Stomach (tissue), 9 donors: Measurements from ENCODE around the gene OSBPL1A. TPM values are rescaled to one million over a fixed set of nuclear protein-coding genes. Genes with fewer than 3 reads are reported as not detected.
A peak's percentile ranks its signal among the peaks of the same experiment; 100 is the strongest.

Experiments
- DNase-seq, 2 donors: peaks; one replicate each; pipeline versions ENCODE4 v3.0.0 to v3.0.0-alpha.2; 2013 to 2019
- H3K27ac ChIP-seq, 5 donors: fragments of 200-600 bp in 4 of 5; sonication (generic) in 4 of 5; one replicate each; pipeline ENCODE4 v1.5.1; 2013 to 2019; ENCODE audit warnings: mild to moderate bottlenecking in 1 of 5, moderate library complexity in 1 of 5
- H3K27me3 ChIP-seq, 3 donors: fragments of 200-600 bp; sonication (generic); one replicate each; pipeline ENCODE4 v1.5.1; 2017 to 2019; ENCODE audit warnings: mixed run types in 1 of 3
- H3K36me3 ChIP-seq, 4 donors: fragments of 200-600 bp; sonication (generic); 1 replicate in 3 of 4; 2 replicates in 1 of 4; pipeline ENCODE4 v1.5.1; 2016 to 2019
- H3K4me1 ChIP-seq, 4 donors: fragments of 200-600 bp; sonication (generic); one replicate each; pipeline ENCODE4 v1.5.1; 2016 to 2019
- H3K4me3 ChIP-seq, 4 donors: fragments of 200-600 bp; sonication (generic) in 3 of 4; one replicate each; pipeline ENCODE4 v1.5.1; 2016 to 2019; ENCODE audit warnings: mild to moderate bottlenecking in 1 of 4
- H3K9me3 ChIP-seq, 4 donors: fragments of 200-600 bp; sonication (generic); one replicate each; pipeline ENCODE4 v1.5.1; 2016 to 2019
- CTCF ChIP-seq, 7 experiments: fragments of 450-650 bp in 4 of 7; fragments of 200-600 bp in 3 of 7; sonication (generic) in 3 of 7; IDR thresholded peaks; one replicate each; pipeline ENCODE4 v1.5.1; 2016 to 2019; ENCODE audit warnings: antibody characterized with exemption in 7 of 7, control low read depth in 2 of 7, mild to moderate bottlenecking in 1 of 7
- EP300 ChIP-seq: sonication (generic); formaldehyde crosslinking; IDR thresholded peaks from one replicate; pipeline ENCODE4 v1.6.1; 2017; ENCODE audit warnings: antibody characterized with exemption
- POLR2A ChIP-seq, 4 donors: fragments of 450-650 bp; IDR thresholded peaks; one replicate each; pipeline ENCODE4 v1.6.1; 2016; ENCODE audit warnings: antibody characterized with exemption in 4 of 4, control low read depth in 2 of 4, mild to moderate bottlenecking in 1 of 4, moderate library complexity in 1 of 4
- POLR2AphosphoS5 ChIP-seq, 3 donors: sonication (generic); formaldehyde crosslinking; IDR thresholded peaks; one replicate each; pipeline ENCODE4 v1.6.1; 2016; ENCODE audit warnings: antibody characterized with exemption in 3 of 3
- WGBS, 5 donors: extraction: QIAGEN DNeasy Blood & Tissue Kit in 3 of 5; methylation state at CpG; one replicate each; pipeline versions ENCODE4 v1.1.5 to v1.1.7; 2013 to 2018; 5-methylcytosine and 5-hydroxymethylcytosine counted together
- intact Hi-C: fragments of 100-400 bp; cut with DNase I; formaldehyde crosslinking; loops from one replicate; pipeline ENCODE4 v1.15.1; 2023; ENCODE audit warnings: low total_unique reads
- polyA plus RNA-seq, 3 donors: library from polyadenylated mRNA; stranded (reverse); fragments of 200-250 nt; gene quantifications; one replicate each; pipeline ENCODE4 v1.2.3, GENCODE V29; 2013
- total RNA-seq, 5 donors: library from RNA; depleted of rRNA; stranded (reverse); fragments of >200 nt; gene quantifications; one replicate each; pipeline versions ENCODE4 v1.1.0 to v1.2.3, GENCODE V29; 2014 to 2016
- donor health status: healthy with polysubstance abuse.
- donor health status: Bipolar disorder and iron deficiency.
- donor health status: healthy.

Gene OSBPL1A
- total and polyA plus RNA-seq, 8 donors, result 13.6 to 129 (median 38.8) TPM

GRCh38 chr18:24267878-24268277 is 129.7 kb downstream of the OSBPL1A start:
- TF ChIP-seq EP300 (no peak), CTCF (IDR thresholded peaks at IDR 0.05) (no peak), POLR2A (IDR thresholded peaks at IDR 0.05) (no peak), POLR2AphosphoS5 (IDR thresholded peaks at IDR 0.05) (no peak)

GRCh38 chr18:24266131-24266530 is 131.5 kb downstream of the OSBPL1A start:
- 70 to 100% (median 87%) methylated on average over 1 of the region's 1 CpG for WGBS, 5 donors
- H3K36me3 ChIP-seq, result peaks cover 0 to 6% (median 0%) of the 10 kb centered on the region in 4 donors
- no peaks in the 10 kb centered on the region for H3K9me3 ChIP-seq
- H3K27me3 ChIP-seq, result no peaks in the 10 kb centered on the region
- intact Hi-C loops, result no loop called here
- H3K4me3 ChIP-seq, result no peak overlapping the region
- H3K27ac ChIP-seq, result peak overlapping the region in 2 of 5 donors; percentile 19 to 72
- TF ChIP-seq CTCF (IDR thresholded peaks at IDR 0.05) (no peak), EP300 (no peak), POLR2A (IDR thresholded peaks at IDR 0.05) (no peak), POLR2AphosphoS5 (IDR thresholded peaks at IDR 0.05) (no peak)
- DNase-seq, result no peak
- peaks cover 4 to 66% (median 30%) of the 10 kb centered on the region in 4 donors for H3K4me1 ChIP-seq

More at GRCh38 chr18:24267878-24268277, 129.7 kb downstream of the OSBPL1A start:
- Histone ChIP-seq H3K4me3 (no peak overlapping the region), H3K4me1 (peaks cover 12 to 56% (median 28%) of the 10 kb centered on the region in 4 donors), H3K36me3 (peaks cover 0 to 6% (median 0%) of the 10 kb centered on the region in 4 donors), H3K27ac (no peak overlapping the region), H3K27me3 (no peaks in the 10 kb centered on the region), H3K9me3 (no peaks in the 10 kb centered on the region)
- no peak for DNase-seq
- intact Hi-C loops, result no loop called here
- WGBS, 5 donors, result 84 to 100% (median 92%) methylated on average over 1 of the region's 1 CpG

- 73 to 85% (median 80%) methylated on average over 4 of the region's 4 CpGs for WGBS, 5 donors
- TF ChIP-seq EP300 (no peak), POLR2AphosphoS5 (IDR thresholded peaks at IDR 0.05) (no peak), CTCF (IDR thresholded peaks at IDR 0.05) (no peak), POLR2A (IDR thresholded peaks at IDR 0.05) (no peak)
- intact Hi-C loops, result no loop called here
Observed at GRCh38 chr18:24265502-24266064, 132.0 kb downstream of the OSBPL1A start.

GRCh38 chr18:24263050-24263449 is 134.6 kb downstream of the OSBPL1A start:
- H3K9me3 ChIP-seq, result no peaks in the 10 kb centered on the region
- H3K4me3 ChIP-seq, result no peak overlapping the region
- TF ChIP-seq CTCF (IDR thresholded peaks at IDR 0.05), result no peak
- no peak for TF ChIP-seq POLR2AphosphoS5 (IDR thresholded peaks at IDR 0.05)
- no peak for TF ChIP-seq EP300
- TF ChIP-seq POLR2A (IDR thresholded peaks at IDR 0.05), result no peak
- intact Hi-C loops, result no loop called here
- H3K36me3 ChIP-seq, result peaks cover 0 to 6% (median 0%) of the 10 kb centered on the region in 4 donors
- WGBS, 5 donors, result 58 to 68% (median 64%) methylated on average over 2 of the region's 2 CpGs
- H3K27me3 ChIP-seq, result no peaks in the 10 kb centered on the region
- peak in 1 of 2 donors; percentile 22 for DNase-seq
- peaks cover 0 to 50% (median 18%) of the 10 kb centered on the region in 4 donors for H3K4me1 ChIP-seq
- H3K27ac ChIP-seq, result peak overlapping the region in 1 of 5 donors; percentile 72

More at GRCh38 chr18:24265502-24266064, 132.0 kb downstream of the OSBPL1A start:
- Histone ChIP-seq H3K4me3 (no peak overlapping the region), H3K9me3 (no peaks in the 10 kb centered on the region), H3K27me3 (no peaks in the 10 kb centered on the region), H3K36me3 (peaks cover 0 to 6% (median 0%) of the 10 kb centered on the region in 4 donors), H3K27ac (peak overlapping the region in 2 of 5 donors; percentile 19 to 72), H3K4me1 (peaks cover 0 to 65% (median 27%) of the 10 kb centered on the region in 4 donors)
- no peak for DNase-seq
